ENCODE data around the gene EHF.
A peak's percentile ranks its signal among the peaks of the same experiment; 100 is the strongest.

The EHF gene

DNA sequence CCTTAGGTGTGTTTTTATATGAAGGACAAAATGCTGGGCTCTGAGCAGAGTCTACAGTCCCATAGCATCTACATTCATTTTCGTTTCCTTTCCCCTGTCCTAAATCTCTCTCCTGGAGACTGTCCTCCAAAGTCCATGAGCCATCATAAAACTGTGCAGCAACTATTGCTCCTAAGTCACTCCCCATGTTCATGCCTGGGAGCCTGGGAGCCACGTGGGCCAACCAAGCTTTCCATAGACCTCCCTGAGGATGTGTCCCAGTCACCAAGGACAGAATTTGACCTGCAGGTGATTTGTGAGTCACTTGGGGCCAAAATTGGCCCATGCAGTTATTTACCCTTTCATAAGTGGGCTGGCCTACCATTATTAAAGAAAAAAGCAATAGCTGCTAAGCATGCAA is 28.7 kb downstream of the EHF start:
- H3K27me3 ChIP-seq (ENCODE audit: control insufficient read depth in 1 of 2, insufficient read depth in 2 of 2, low read length in 2 of 2): no peaks in the 10 kb centered on the region
- no peaks in the 10 kb centered on the region for H3K9me3 ChIP-seq (ENCODE audit: control insufficient read depth in 1 of 2, low read length in 2 of 2)
- H3K4me1 ChIP-seq (ENCODE audit: control insufficient read depth in 1 of 2, insufficient read depth in 2 of 2, low read length in 2 of 2): peaks cover 52 to 60% of the 10 kb centered on the region in 2 donors
- no peak overlapping the region for H3K9ac ChIP-seq (ENCODE audit: low read depth in 1 of 2, low read length in 2 of 2)
- peaks cover 8 to 51% of the 10 kb centered on the region in 2 donors for H3K36me3 ChIP-seq (ENCODE audit: control insufficient read depth in 1 of 2, insufficient read depth in 2 of 2, low read length in 2 of 2)
- no peak overlapping the region for H3K27ac ChIP-seq (ENCODE audit: low read depth, low read length)
- no peak overlapping the region for H3K4me3 ChIP-seq (ENCODE audit: low read depth in 1 of 2, low read length in 2 of 2)

GRCh38 chr11:34650528-34650927 is 29.6 kb downstream of the EHF start:
- H3K36me3 ChIP-seq (ENCODE audit: control insufficient read depth in 1 of 2, insufficient read depth in 2 of 2, low read length in 2 of 2): peaks cover 17 to 53% of the 10 kb centered on the region in 2 donors

DNA sequence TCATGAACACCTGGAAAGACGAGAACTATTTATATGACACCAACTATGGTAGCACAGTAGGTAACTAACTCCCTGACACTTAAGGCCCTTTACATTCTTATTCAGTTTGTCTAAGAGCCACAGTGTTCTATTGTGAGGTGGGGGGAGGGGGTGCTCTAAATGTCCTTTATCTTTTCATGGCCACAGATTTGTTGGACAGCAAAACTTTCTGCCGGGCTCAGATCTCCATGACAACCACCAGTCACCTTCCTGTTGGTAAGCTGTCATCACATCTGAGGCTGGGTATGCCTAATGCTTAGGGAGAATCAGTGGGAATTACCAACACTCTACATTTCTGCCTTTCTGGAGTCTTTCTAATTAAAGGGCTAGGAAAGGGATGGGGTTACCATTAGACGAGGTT is 30.7 kb downstream of the EHF start:
- no peak overlapping the region for H3K4me3 ChIP-seq (ENCODE audit: low read depth in 1 of 2, low read length in 2 of 2)
- H3K27ac ChIP-seq (ENCODE audit: low read depth, low read length): no peak overlapping the region
- no peaks in the 10 kb centered on the region for H3K9me3 ChIP-seq (ENCODE audit: control insufficient read depth in 1 of 2, low read length in 2 of 2)
- H3K9ac ChIP-seq (ENCODE audit: low read depth in 1 of 2, low read length in 2 of 2): no peak overlapping the region
- no peaks in the 10 kb centered on the region for H3K27me3 ChIP-seq (ENCODE audit: control insufficient read depth in 1 of 2, insufficient read depth in 2 of 2, low read length in 2 of 2)
- peaks cover 54 to 64% of the 10 kb centered on the region in 2 donors for H3K4me1 ChIP-seq (ENCODE audit: control insufficient read depth in 1 of 2, insufficient read depth in 2 of 2, low read length in 2 of 2)
- peaks cover 20 to 51% of the 10 kb centered on the region in 2 donors for H3K36me3 ChIP-seq (ENCODE audit: control insufficient read depth in 1 of 2, insufficient read depth in 2 of 2, low read length in 2 of 2)

More at GRCh38 chr11:34650528-34650927, 29.6 kb downstream of the EHF start:
- Histone ChIP-seq H3K27ac (ENCODE audit: low read depth, low read length) (no peak overlapping the region), H3K9ac (ENCODE audit: low read depth in 1 of 2, low read length in 2 of 2) (no peak overlapping the region), H3K4me3 (ENCODE audit: low read depth in 1 of 2, low read length in 2 of 2) (no peak overlapping the region), H3K27me3 (ENCODE audit: control insufficient read depth in 1 of 2, insufficient read depth in 2 of 2, low read length in 2 of 2) (no peaks in the 10 kb centered on the region), H3K4me1 (ENCODE audit: control insufficient read depth in 1 of 2, insufficient read depth in 2 of 2, low read length in 2 of 2) (peaks cover 52 to 64% of the 10 kb centered on the region in 2 donors), H3K9me3 (ENCODE audit: control insufficient read depth in 1 of 2, low read length in 2 of 2) (no peaks in the 10 kb centered on the region)

DNA sequence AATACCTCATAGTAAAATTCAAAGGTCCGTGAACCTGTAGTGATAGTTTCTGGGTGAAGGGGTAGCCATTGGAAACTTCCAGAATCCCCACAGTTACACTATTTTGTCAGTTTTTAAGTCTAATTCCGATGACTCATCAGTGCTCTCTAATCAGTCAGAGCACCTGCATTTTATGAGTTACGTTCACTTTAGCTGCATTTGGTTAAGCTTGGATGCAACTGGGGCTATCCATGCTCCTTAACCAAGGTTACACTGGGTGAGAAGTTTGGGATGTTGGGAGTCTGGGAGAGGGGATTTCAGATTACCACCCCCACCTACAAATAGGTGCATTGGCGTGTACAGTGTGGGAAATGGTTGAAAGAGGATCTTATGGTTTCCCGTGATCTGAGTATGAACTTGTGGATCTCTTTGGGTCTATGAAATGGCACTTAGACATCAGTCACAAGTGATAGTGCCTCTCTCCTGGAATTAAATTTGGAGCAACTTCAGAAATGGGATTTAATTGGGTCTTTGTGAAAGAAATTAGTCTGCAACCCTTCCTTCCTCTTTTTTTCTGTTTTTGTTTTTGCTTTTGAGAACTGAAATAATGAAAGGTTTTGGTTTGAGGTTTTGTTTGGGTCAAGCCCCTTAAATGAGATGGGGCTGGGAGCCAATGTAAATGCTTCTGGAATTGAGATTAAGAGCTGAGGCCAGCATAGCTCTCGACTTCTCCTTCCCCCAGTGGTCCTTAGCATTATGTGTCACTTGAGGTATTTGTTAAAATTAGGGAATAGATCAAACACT is 31.5 kb downstream of the EHF start:
- no peaks in the 10 kb centered on the region for H3K27me3 ChIP-seq (ENCODE audit: control insufficient read depth in 1 of 2, insufficient read depth in 2 of 2, low read length in 2 of 2)
- no peak overlapping the region for H3K27ac ChIP-seq (ENCODE audit: low read depth, low read length)
- peaks cover 54 to 64% of the 10 kb centered on the region in 2 donors for H3K4me1 ChIP-seq (ENCODE audit: control insufficient read depth in 1 of 2, insufficient read depth in 2 of 2, low read length in 2 of 2)

DNA sequence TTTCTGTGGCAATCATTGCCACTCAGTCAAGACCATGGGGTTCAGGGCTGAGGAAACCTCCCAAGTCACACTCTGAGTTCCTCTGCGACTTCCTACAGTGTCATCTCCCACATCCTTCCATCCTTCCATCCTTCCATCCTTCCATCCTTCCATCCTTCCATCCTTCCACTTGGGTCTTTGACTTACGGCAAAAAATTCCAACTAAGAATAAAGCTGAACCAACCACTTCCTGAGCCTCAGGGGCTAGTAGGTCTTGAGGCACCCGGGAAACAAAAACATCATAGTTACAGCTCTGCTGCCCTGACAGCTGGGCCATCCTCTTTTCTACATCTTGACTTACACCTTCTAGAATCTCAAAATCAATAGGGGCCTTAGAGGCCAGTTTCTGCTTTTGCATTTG is 32.1 kb downstream of the EHF start:
- H3K4me1 ChIP-seq (ENCODE audit: control insufficient read depth in 1 of 2, insufficient read depth in 2 of 2, low read length in 2 of 2): peaks cover 54 to 64% of the 10 kb centered on the region in 2 donors
- no peaks in the 10 kb centered on the region for H3K9me3 ChIP-seq (ENCODE audit: control insufficient read depth in 1 of 2, low read length in 2 of 2)

More for the DNA sequence above, 31.5 kb downstream of the EHF start:
- Histone ChIP-seq H3K36me3 (ENCODE audit: control insufficient read depth in 1 of 2, insufficient read depth in 2 of 2, low read length in 2 of 2) (peaks cover 20 to 53% of the 10 kb centered on the region in 2 donors), H3K9me3 (ENCODE audit: control insufficient read depth in 1 of 2, low read length in 2 of 2) (no peaks in the 10 kb centered on the region), H3K9ac (ENCODE audit: low read depth in 1 of 2, low read length in 2 of 2) (no peak overlapping the region), H3K4me3 (ENCODE audit: low read depth in 1 of 2, low read length in 2 of 2) (no peak overlapping the region)

DNA sequence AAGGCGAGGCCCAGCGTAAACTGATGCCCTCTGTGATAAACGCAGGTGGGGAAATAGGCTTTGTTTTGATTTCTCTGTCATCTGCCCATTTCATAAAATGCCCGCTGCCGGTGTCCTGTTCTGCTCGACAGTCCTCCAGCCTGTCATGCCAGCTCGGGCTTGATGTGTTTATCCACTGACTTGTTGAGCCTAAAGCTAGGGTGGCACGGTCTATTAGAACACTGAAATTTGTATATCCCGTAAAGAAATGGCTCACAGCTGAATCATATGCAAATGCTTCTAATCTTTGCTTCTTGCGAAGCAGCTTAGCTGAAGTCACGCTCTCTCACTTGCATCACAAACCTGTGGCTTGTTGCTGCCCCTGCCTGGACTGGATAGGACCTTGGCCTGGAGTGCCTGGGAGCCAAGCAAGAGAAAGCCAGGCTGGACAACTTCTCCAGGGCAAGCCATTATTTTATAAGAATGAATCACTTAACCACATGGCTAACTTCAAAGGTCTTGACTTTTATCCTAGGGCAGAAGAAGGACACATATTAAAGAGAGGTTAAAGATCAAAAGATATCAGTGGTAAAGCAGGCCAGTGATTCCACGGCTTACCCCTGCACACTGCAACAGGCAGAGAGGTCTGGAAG is 33.1 kb downstream of the EHF start:
- no peaks in the 10 kb centered on the region for H3K9me3 ChIP-seq (ENCODE audit: control insufficient read depth in 1 of 2, low read length in 2 of 2)

More for the DNA sequence above, 32.1 kb downstream of the EHF start:
- Histone ChIP-seq H3K36me3 (ENCODE audit: control insufficient read depth in 1 of 2, insufficient read depth in 2 of 2, low read length in 2 of 2) (peaks cover 20 to 55% of the 10 kb centered on the region in 2 donors), H3K27me3 (ENCODE audit: control insufficient read depth in 1 of 2, insufficient read depth in 2 of 2, low read length in 2 of 2) (no peaks in the 10 kb centered on the region), H3K9ac (ENCODE audit: low read depth in 1 of 2, low read length in 2 of 2) (peak overlapping the region in 1 of 2 donors; percentile 3), H3K27ac (ENCODE audit: low read depth, low read length) (peak overlapping the region; percentile 33), H3K4me3 (ENCODE audit: low read depth in 1 of 2, low read length in 2 of 2) (no peak overlapping the region)

DNA sequence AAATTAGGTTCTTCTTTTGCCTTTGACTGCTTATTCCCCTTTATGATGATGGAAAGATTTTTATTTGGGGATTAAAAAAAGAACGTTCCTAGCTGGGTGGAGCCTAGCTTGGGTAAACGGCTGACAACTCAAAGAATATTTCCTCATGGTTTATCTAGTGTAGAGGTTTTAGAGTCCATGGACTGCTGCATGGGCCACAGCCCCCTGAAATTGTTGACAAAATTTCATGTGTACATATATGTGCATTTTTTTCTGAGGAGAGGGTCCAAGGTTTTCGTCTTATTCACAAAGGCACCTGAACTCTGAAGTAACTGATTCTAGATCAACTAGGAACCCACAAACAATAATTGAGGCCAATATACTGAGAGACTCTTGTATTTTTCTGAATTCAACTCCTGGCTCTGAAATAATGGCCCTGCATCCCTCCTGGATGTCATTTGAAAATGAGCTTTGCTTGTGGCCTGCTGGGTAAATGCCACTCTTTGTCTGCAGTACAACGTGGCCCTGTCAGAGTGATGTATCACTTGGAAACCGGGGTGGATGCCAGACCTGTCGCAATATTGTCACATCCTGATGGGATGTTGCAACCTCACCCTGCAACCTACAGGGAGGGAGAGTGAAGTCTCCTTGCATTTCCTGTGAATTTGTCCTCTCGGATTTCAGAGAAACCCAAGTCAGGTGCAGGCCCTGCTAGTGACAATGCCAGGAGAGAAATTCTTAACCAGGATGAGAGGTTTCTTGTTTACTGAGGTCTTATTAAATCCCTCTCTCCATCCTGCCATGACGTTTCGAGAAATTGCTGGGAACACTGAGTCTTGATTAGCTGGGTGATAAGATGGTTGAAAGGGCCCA is 33.8 kb downstream of the EHF start:
- no peak overlapping the region for H3K4me3 ChIP-seq (ENCODE audit: low read depth in 1 of 2, low read length in 2 of 2)
- no peaks in the 10 kb centered on the region for H3K9me3 ChIP-seq (ENCODE audit: control insufficient read depth in 1 of 2, low read length in 2 of 2)
- no peak overlapping the region for H3K27ac ChIP-seq (ENCODE audit: low read depth, low read length)
- H3K36me3 ChIP-seq (ENCODE audit: control insufficient read depth in 1 of 2, insufficient read depth in 2 of 2, low read length in 2 of 2): peaks cover 20 to 58% of the 10 kb centered on the region in 2 donors
- no peaks in the 10 kb centered on the region for H3K27me3 ChIP-seq (ENCODE audit: control insufficient read depth in 1 of 2, insufficient read depth in 2 of 2, low read length in 2 of 2)
- H3K4me1 ChIP-seq (ENCODE audit: control insufficient read depth in 1 of 2, insufficient read depth in 2 of 2, low read length in 2 of 2): peaks cover 42 to 50% of the 10 kb centered on the region in 2 donors
- no peak overlapping the region for H3K9ac ChIP-seq (ENCODE audit: low read depth in 1 of 2, low read length in 2 of 2)

More for the DNA sequence above, 33.1 kb downstream of the EHF start:
- H3K36me3 ChIP-seq (ENCODE audit: control insufficient read depth in 1 of 2, insufficient read depth in 2 of 2, low read length in 2 of 2): peaks cover 20 to 58% of the 10 kb centered on the region in 2 donors
- H3K4me1 ChIP-seq (ENCODE audit: control insufficient read depth in 1 of 2, insufficient read depth in 2 of 2, low read length in 2 of 2): peaks cover 49 to 57% of the 10 kb centered on the region in 2 donors
- peak overlapping the region in 1 of 2 donors; percentile 3 for H3K9ac ChIP-seq (ENCODE audit: low read depth in 1 of 2, low read length in 2 of 2)
- H3K4me3 ChIP-seq (ENCODE audit: low read depth in 1 of 2, low read length in 2 of 2): no peak overlapping the region
- peak overlapping the region; percentile 13 for H3K27ac ChIP-seq (ENCODE audit: low read depth, low read length)
- H3K27me3 ChIP-seq (ENCODE audit: control insufficient read depth in 1 of 2, insufficient read depth in 2 of 2, low read length in 2 of 2): no peaks in the 10 kb centered on the region

GRCh38 chr11:34655335-34656008 is 34.6 kb downstream of the EHF start:
- Histone ChIP-seq H3K36me3 (ENCODE audit: control insufficient read depth in 1 of 2, insufficient read depth in 2 of 2, low read length in 2 of 2) (peaks cover 20 to 57% of the 10 kb centered on the region in 2 donors), H3K27ac (ENCODE audit: low read depth, low read length) (no peak overlapping the region), H3K9ac (ENCODE audit: low read depth in 1 of 2, low read length in 2 of 2) (no peak overlapping the region), H3K27me3 (ENCODE audit: control insufficient read depth in 1 of 2, insufficient read depth in 2 of 2, low read length in 2 of 2) (no peaks in the 10 kb centered on the region), H3K4me3 (ENCODE audit: low read depth in 1 of 2, low read length in 2 of 2) (no peak overlapping the region), H3K9me3 (ENCODE audit: control insufficient read depth in 1 of 2, low read length in 2 of 2) (no peaks in the 10 kb centered on the region), H3K4me1 (ENCODE audit: control insufficient read depth in 1 of 2, insufficient read depth in 2 of 2, low read length in 2 of 2) (peaks cover 35 to 43% of the 10 kb centered on the region in 2 donors)

DNA sequence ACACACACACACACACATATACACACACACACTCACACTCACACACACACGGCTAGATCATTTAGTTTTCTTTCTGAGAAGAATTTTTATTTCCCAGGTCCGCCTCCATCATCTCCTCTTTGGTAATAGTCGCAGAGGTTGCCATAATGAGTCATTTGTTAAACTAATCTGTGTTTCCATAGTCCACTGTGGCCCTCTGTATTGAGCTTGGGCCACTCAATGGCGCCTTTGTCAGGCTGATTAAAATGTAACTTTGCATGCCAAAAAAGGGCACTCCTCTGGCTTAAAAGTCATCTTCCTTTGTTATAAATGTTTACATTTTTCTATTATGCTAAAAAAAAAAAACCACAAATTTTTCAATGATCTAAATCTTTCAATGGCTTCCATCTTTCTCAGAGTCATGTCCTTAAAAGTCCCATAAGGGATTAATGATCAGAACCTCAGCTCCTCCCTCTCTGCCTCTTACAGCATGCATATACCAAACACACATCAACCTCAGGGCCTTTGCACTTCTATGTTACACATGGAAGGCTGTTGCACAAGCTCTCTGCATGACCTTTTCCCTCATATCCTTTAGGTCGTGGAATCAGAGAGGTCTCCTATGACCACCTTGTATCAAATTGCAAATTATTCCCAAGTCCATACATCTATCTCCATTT is 35.3 kb downstream of the EHF start:
- H3K4me3 ChIP-seq (ENCODE audit: low read depth in 1 of 2, low read length in 2 of 2): no peak overlapping the region
- H3K4me1 ChIP-seq (ENCODE audit: control insufficient read depth in 1 of 2, insufficient read depth in 2 of 2, low read length in 2 of 2): peaks cover 33 to 41% of the 10 kb centered on the region in 2 donors
- H3K9ac ChIP-seq (ENCODE audit: low read depth in 1 of 2, low read length in 2 of 2): no peak overlapping the region
- no peak overlapping the region for H3K27ac ChIP-seq (ENCODE audit: low read depth, low read length)
- H3K36me3 ChIP-seq (ENCODE audit: control insufficient read depth in 1 of 2, insufficient read depth in 2 of 2, low read length in 2 of 2): peaks cover 20 to 60% of the 10 kb centered on the region in 2 donors
- no peaks in the 10 kb centered on the region for H3K27me3 ChIP-seq (ENCODE audit: control insufficient read depth in 1 of 2, insufficient read depth in 2 of 2, low read length in 2 of 2)
- H3K9me3 ChIP-seq (ENCODE audit: control insufficient read depth in 1 of 2, low read length in 2 of 2): no peaks in the 10 kb centered on the region
